Sigmoid colon (tissue), 4 donors: ENCODE measurements around the gene LDB2.

Experiments
- CTCF ChIP-seq, 4 experiments: fragments of 450-650 bp in 3 of 4; fragments of 200-600 bp in 1 of 4; IDR thresholded peaks; one replicate each; pipeline ENCODE4 v1.5.1; 2016 to 2019; ENCODE audit warnings: antibody characterized with exemption in 4 of 4, mild to moderate bottlenecking in 3 of 4, moderate library complexity in 2 of 4
- POLR2AphosphoS5 ChIP-seq, 4 donors: sonication (generic); formaldehyde crosslinking; IDR thresholded peaks; one replicate each; pipeline ENCODE4 v1.6.1; 2017; ENCODE audit warnings: antibody characterized with exemption in 4 of 4

- TF ChIP-seq CTCF (IDR thresholded peaks at IDR 0.05) (no peak), POLR2AphosphoS5 (IDR thresholded peaks at IDR 0.05) (no peak)
Observed at GRCh38 chr4:16890651-16891050, 7.8 kb downstream of the LDB2 start.
